ENCODE measurements around the gene NRG4.

DNA sequence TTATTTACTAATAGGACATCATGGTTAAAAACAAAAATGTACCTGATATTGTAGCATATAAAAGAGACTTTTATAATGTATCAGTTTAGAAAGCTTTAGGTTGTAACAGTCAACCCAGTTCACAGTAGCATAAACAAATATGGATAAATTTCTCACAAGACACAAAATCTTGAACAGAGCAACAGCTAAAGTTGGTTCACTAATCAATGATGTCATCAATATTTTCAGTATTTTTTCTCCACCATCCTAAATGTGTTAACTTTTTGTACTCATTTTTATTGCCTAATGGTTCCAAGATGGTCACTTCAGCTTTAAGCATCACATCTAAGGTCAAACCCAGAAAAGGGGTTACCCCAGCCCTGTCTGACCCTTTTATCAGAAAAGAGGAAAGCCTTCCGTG is 21.2 kb upstream of the NRG4 start:
- TF ChIP-seq, protein P1, sequence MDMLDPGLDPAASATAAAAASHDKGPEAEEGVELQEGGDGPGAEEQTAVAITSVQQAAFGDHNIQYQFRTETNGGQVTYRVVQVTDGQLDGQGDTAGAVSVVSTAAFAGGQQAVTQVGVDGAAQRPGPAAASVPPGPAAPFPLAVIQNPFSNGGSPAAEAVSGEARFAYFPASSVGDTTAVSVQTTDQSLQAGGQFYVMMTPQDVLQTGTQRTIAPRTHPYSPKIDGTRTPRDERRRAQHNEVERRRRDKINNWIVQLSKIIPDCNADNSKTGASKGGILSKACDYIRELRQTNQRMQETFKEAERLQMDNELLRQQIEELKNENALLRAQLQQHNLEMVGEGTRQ (CRISPR knock-in tag; IDR thresholded peaks at IDR 0.05), result no peak
- TF ChIP-seq ETV6 (CRISPR knock-in tag; IDR thresholded peaks at IDR 0.05) (no peak), TEAD1 (CRISPR knock-in tag; IDR thresholded peaks at IDR 0.05) (no peak), RELA (CRISPR knock-in tag; IDR thresholded peaks at IDR 0.05; ENCODE audit: borderline replicate concordance) (no peak), ESRRA (CRISPR knock-in tag; IDR thresholded peaks at IDR 0.05; ENCODE audit: borderline replicate concordance) (no peak), TP53 (CRISPR knock-in tag; IDR thresholded peaks at IDR 0.05) (no peak), ZNF671 (CRISPR knock-in tag; IDR thresholded peaks at IDR 0.05) (no peak), SMAD3 (CRISPR knock-in tag; IDR thresholded peaks at IDR 0.05; ENCODE audit: borderline replicate concordance) (no peak)
- TF ChIP-seq, protein P2, sequence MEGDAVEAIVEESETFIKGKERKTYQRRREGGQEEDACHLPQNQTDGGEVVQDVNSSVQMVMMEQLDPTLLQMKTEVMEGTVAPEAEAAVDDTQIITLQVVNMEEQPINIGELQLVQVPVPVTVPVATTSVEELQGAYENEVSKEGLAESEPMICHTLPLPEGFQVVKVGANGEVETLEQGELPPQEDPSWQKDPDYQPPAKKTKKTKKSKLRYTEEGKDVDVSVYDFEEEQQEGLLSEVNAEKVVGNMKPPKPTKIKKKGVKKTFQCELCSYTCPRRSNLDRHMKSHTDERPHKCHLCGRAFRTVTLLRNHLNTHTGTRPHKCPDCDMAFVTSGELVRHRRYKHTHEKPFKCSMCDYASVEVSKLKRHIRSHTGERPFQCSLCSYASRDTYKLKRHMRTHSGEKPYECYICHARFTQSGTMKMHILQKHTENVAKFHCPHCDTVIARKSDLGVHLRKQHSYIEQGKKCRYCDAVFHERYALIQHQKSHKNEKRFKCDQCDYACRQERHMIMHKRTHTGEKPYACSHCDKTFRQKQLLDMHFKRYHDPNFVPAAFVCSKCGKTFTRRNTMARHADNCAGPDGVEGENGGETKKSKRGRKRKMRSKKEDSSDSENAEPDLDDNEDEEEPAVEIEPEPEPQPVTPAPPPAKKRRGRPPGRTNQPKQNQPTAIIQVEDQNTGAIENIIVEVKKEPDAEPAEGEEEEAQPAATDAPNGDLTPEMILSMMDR (IDR thresholded peaks at IDR 0.05), result no peak
- TF ChIP-seq, protein P3, sequence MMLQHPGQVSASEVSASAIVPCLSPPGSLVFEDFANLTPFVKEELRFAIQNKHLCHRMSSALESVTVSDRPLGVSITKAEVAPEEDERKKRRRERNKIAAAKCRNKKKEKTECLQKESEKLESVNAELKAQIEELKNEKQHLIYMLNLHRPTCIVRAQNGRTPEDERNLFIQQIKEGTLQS (CRISPR knock-in tag; conservative IDR thresholded peaks at IDR 0.05), result no peak
- TF ChIP-seq, protein P4, sequence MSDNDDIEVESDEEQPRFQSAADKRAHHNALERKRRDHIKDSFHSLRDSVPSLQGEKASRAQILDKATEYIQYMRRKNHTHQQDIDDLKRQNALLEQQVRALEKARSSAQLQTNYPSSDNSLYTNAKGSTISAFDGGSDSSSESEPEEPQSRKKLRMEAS (CRISPR knock-in tag; IDR thresholded peaks at IDR 0.05), result no peak
- TF ChIP-seq, protein P5, sequence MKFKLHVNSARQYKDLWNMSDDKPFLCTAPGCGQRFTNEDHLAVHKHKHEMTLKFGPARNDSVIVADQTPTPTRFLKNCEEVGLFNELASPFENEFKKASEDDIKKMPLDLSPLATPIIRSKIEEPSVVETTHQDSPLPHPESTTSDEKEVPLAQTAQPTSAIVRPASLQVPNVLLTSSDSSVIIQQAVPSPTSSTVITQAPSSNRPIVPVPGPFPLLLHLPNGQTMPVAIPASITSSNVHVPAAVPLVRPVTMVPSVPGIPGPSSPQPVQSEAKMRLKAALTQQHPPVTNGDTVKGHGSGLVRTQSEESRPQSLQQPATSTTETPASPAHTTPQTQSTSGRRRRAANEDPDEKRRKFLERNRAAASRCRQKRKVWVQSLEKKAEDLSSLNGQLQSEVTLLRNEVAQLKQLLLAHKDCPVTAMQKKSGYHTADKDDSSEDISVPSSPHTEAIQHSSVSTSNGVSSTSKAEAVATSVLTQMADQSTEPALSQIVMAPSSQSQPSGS (CRISPR knock-in tag; IDR thresholded peaks at IDR 0.05; ENCODE audit: borderline replicate concordance, low read depth), result no peak
